Ovary (tissue), 9 donors: ENCODE data around the gene LSM8. TPM values are rescaled to one million over a fixed set of nuclear protein-coding genes. Genes with fewer than 3 reads are reported as not detected.
"Not testable (repeated sequence)": the region's sequence is repeated elsewhere in the genome, so short reads cannot be mapped to it uniquely, and the experiment has no call there.

Source experiments
- DNase-seq, 5 donors: peaks; one replicate each; pipeline ENCODE4 v3.0.0-alpha.2; 2019 to 2020
- H3K27ac ChIP-seq, 2 donors: fragments of 200-600 bp; one replicate each; pipeline versions ENCODE4 v1.5.1 to v1.8.0; 2019 to 2022
- H3K27me3 ChIP-seq: fragments of 200-600 bp; one replicate; pipeline ENCODE4 v1.8.0; 2022
- H3K36me3 ChIP-seq: fragments of 200-600 bp; sonication (generic); one replicate; pipeline ENCODE4 v1.5.1; 2019
- H3K4me1 ChIP-seq: one replicate; pipeline ENCODE4 v1.8.1; 2013; ENCODE audit warnings: mild to moderate bottlenecking, moderate library complexity; ENCODE audit not compliant: insufficient read depth
- H3K4me3 ChIP-seq: fragments of 200-600 bp; sonication (generic); one replicate; pipeline ENCODE4 v1.5.1; 2017
- H3K9me3 ChIP-seq, 2 donors: fragments of 200-600 bp in 1 of 2; sonication (generic) in 1 of 2; one replicate each; pipeline versions ENCODE4 v1.5.1 to v1.8.1; 2013 to 2019; ENCODE audit warnings: mild to moderate bottlenecking in 1 of 2, moderate library complexity in 1 of 2
- CTCF ChIP-seq, 3 donors: fragments of 450-650 bp in 2 of 3; fragments of 200-600 bp in 1 of 3; IDR thresholded peaks; one replicate each; pipeline versions ENCODE4 v1.5.1 to v1.8.0; 2016 to 2022; ENCODE audit warnings: antibody characterized with exemption in 3 of 3, mild to moderate bottlenecking in 1 of 3
- EP300 ChIP-seq: sonication (generic); formaldehyde crosslinking; IDR thresholded peaks from one replicate; pipeline ENCODE4 v1.6.1; 2017; ENCODE audit warnings: antibody characterized with exemption
- POLR2A ChIP-seq: fragments of 450-650 bp; IDR thresholded peaks from one replicate; pipeline ENCODE4 v1.6.1; 2017; ENCODE audit warnings: antibody characterized with exemption, mild to moderate bottlenecking, moderate library complexity
- WGBS, 3 donors: extraction: QIAGEN DNeasy Blood & Tissue Kit in 1 of 3; methylation state at CpG; one replicate each; pipeline versions ENCODE4 v1.1.5 to v1.1.7; 2013 to 2017; 5-methylcytosine and 5-hydroxymethylcytosine counted together
- intact Hi-C, 4 donors: fragments of 100-400 bp; cut with DNase I; formaldehyde crosslinking; loops; one replicate each; pipeline versions ENCODE4 v1.11.0 to v1.15.1; 2022 to 2023
- polyA plus RNA-seq, 2 donors: library from polyadenylated mRNA; stranded (reverse); fragments of 200-250 nt in 1 of 2; fragments of 350-450 nt in 1 of 2; fragmentation: Illumina TruSeq in 1 of 2; extraction: RNeasy Lipid Tissue Mini Kit (QIAGEN cat#74804) in 1 of 2; gene quantifications; one replicate each; pipeline ENCODE4 v1.2.3, GENCODE V29; 2013 to 2014
- total RNA-seq, 7 donors: library from RNA; depleted of rRNA in 2 of 7; stranded (reverse); fragments of >200 nt in 2 of 7; fragmentation: NEBNext Ultra II Directional in 3 of 7; extraction: Animal tissue kit (Norgen Biotek cat#: 25700) in 3 of 7; gene quantifications; one replicate each; pipeline versions ENCODE4 v1.1.0 to v1.2.4, GENCODE V29; 2016 to 2023
- donor health status: DM: no; HTN: no; CAD: no; lungs with moderate emphysema.
- donor health status: DM: no; HTN: no; CAD: no.
- donor health status: Bipolar disorder and iron deficiency.
- donor health status: DM: yes; HTN: yes; CAD: no.
- donor health status: DM: no; HTN: no; CAD: no.
- donor health status: DM: yes; HTN: yes; CAD: no.

The LSM8 gene
- total and polyA plus RNA-seq, 9 donors: 16.8 to 31.4 (median 22.9) TPM

- no peak for TF ChIP-seq CTCF (IDR thresholded peaks at IDR 0.05)
- TF ChIP-seq POLR2A: no peak
- TF ChIP-seq EP300: no peak
- H3K27me3 ChIP-seq: no peaks in the 10 kb centered on the region
- no peak within 1 kb of the TSS for H3K4me3 ChIP-seq
- 95 to 96% (median 96%) methylated on average over 18 of the region's 18 CpGs for WGBS, 3 donors
- H3K27ac ChIP-seq: no peak within 1 kb of the TSS
- intact Hi-C loops: no loop called here
- no peaks in the 10 kb centered on the region for H3K36me3 ChIP-seq
- H3K4me1 ChIP-seq: no peaks in the 10 kb centered on the region
- no peaks in the 10 kb centered on the region for H3K9me3 ChIP-seq
- DNase-seq: no peak
These were observed 40.6 kb downstream of the LSM8 start, which contains the start of gene ANKRD7 for GRCh38 chr7:118224521-118224920. TSS of gene ANKRD7 (plus strand) at chr7:118224704. CDS start at chr7:118224831, 127 bp downstream.

DNA sequence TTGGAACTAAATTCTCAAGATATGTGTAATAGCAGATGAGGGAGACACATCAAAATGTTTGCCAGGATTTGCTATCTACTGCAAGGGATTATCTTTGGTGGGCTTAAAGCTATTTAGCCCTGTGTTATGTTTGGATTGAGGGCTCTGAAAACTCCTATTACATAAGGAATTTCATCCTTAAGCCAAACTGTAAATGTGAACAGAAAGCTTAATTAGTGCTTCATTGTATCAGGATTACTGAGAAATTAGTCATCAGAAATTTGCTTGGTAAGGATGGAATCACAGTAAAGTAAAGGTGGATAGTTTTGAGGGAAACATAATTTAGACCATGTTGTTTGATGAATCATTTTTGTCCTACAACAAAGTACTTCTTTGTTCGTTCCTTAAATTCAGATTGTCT, 48.9 kb downstream of the LSM8 start:
- TF ChIP-seq POLR2A (no peak), EP300 (no peak), CTCF (IDR thresholded peaks at IDR 0.05) (no peak)
- Histone ChIP-seq H3K4me3 (no peak overlapping the region), H3K9me3 (no peaks in the 10 kb centered on the region), H3K4me1 (no peaks in the 10 kb centered on the region), H3K27ac (no peak overlapping the region), H3K36me3 (no peaks in the 10 kb centered on the region), H3K27me3 (no peaks in the 10 kb centered on the region)
- WGBS, 3 donors: 61 to 79% (median 68%) methylated on average over 1 of the region's 1 CpG
- intact Hi-C loops: no loop called here
- no peak for DNase-seq

DNA sequence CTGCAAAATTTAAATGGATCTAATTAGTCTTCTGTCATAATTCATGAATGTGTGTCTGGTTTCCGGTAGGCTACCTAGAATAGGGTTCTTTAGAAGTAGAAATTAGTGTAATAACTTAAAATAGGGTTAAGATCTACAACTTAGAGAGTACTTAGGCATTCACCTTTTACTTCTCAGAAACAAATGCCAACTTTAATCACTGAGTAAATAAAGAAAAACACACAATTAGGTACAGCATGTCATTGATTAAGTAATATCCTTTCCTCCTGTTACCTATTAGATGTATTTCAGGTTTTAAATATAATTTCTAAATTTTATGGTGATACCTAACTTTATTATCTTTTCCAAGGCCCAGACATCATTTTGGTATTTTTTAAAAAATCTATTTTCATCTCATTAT, 49.8 kb downstream of the LSM8 start:
- intact Hi-C loops: no loop called here
- Histone ChIP-seq H3K4me1 (no peaks in the 10 kb centered on the region), H3K4me3 (no peak overlapping the region), H3K27me3 (no peaks in the 10 kb centered on the region), H3K27ac (no peak overlapping the region), H3K36me3 (no peaks in the 10 kb centered on the region), H3K9me3 (no peaks in the 10 kb centered on the region)
- DNase-seq: no peak
- TF ChIP-seq EP300 (no peak), POLR2A (no peak), CTCF (IDR thresholded peaks at IDR 0.05) (no peak)
- WGBS, 3 donors: 80 to 93% (median 85%) methylated on average over 1 of the region's 1 CpG

- H3K4me1 ChIP-seq: no peaks in the 10 kb centered on the region
- H3K36me3 ChIP-seq: no peaks in the 10 kb centered on the region
- DNase-seq: no peak
- no peaks in the 10 kb centered on the region for H3K27me3 ChIP-seq
- intact Hi-C loops: no loop called here
- H3K27ac ChIP-seq: no peak overlapping the region
- 90 to 95% (median 92%) methylated on average over 3 of the region's 3 CpGs for WGBS, 3 donors
- H3K9me3 ChIP-seq: no peaks in the 10 kb centered on the region
- TF ChIP-seq CTCF (IDR thresholded peaks at IDR 0.05) (no peak), EP300 (no peak), POLR2A (no peak)
- no peak overlapping the region for H3K4me3 ChIP-seq
These were observed 55.0 kb downstream of the LSM8 start for GRCh38 chr7:118239014-118239413.

DNA sequence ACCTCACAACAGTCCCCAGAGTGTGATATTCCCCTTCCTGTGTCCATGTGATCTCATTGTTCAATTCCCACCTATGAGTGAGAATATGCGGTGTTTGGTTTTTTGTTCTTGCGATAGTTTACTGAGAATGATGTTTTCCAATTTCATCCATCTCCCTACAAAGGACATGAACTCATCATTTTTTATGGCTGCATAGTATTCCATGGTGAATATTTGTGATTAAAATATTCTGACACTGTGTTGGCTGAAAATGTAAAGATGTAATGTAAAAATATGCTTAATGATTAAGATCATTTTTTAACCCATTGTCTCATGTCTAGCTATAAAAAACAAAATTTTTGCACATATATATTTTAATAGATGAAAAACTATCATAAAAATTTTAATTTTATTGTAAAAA, 56.4 kb downstream of the LSM8 start:
- intact Hi-C loops, H3K27me3 ChIP-seq, H3K4me3 ChIP-seq, H3K36me3 ChIP-seq, H3K9me3 ChIP-seq, H3K4me1 ChIP-seq, DNase-seq, H3K27ac ChIP-seq: not testable (repeated sequence)
- 97 to 100% (median 98%) methylated on average over 2 of the region's 2 CpGs for WGBS, 3 donors

Other genes with a start within 250 kb of the LSM8 start
- 1 to 10 TPM in 4 of 7 donors, under 1 TPM in 2, not detected in 1; 0.71 to 2.3 (median 1.6) TPM for gene ANKRD7, start 40.5 kb downstream of the LSM8 start, total RNA-seq
- under 1 TPM in 1 of 2 donors, not detected in 1; 0.23 TPM for gene ANKRD7, start 40.5 kb downstream of the LSM8 start, polyA plus RNA-seq